HG02571 (cell line): ENCODE data around the gene ELOVL1.

Experiments
- ATAC-seq: cut with Tn5 transposase; IDR thresholded peaks from one replicate; pipeline ENCODE4 v1.9.1; 2021; ENCODE audit warnings: mild to moderate bottlenecking, moderate library complexity; ENCODE audit not compliant: unreplicated experiment

Gene ELOVL1

DNA sequence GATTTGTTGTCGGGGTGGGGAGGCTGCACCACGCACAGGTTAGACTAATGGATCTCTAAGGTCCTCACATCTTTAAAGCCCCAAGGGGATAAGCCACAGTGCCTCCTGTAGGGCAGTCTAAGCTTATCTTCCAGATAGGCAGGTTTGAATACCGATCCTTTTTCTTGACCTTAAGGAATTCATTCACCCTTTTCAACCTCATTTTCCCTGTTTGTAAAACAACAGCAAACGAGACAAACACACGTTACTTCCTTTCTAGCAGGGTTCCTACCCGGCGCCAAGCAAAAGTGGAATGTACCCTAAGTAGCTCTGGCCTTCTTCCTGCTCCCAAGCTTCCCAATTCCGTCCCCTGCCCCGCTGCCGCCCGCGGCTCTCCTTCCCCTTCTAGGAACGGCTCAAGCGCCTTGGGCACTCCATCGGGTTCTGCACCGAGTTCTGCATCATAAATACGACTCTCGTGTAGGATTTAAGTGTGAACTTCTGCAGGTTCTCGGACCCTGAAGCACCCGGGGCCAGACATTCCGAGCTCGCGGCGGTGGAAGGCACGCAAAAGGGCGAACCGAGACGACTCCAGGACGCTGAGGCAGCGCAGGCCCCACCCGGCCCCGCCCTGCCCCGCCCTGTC is 9.6 kb downstream of the ELOVL1 start:
- peak; percentile 11 for ATAC-seq

DNA sequence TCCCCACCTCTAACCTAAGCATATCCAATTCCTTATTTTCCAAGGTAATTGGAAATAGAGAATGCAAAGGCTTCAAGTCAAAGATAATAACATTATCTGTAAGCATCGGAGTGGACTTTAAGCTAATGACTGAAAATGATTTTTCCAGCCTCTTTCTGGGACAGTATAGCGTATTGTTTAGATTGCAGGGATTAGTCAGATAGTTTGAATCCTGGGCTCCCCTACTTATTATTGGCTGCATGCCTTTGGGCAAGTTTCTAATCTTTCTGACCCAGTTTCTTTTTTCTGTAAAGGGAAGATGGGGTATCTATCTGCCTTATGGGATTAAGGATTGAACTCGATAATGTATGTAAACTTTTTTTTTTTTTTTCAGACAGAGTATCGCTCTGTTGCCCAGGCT is 10.6 kb downstream of the ELOVL1 start:
- ATAC-seq: no peak

DNA sequence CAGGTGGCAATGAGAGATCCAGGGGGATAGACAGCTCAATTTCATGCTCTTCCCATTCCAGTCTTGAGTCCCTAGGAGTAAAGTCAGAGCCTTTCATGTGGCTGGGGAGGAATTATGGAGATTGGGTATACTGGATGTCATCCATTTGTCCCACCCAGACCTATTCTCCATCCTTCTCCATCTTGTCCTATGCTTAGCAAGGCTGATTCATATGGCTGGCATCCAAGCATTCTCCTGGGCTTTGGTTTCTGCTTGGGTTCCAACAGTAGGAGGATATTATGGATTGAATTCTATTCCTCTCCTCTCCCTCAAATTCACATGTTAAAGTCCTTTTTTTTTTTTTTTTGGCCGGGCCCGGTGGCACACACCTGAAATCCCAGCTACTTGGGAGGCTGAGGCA is 12.9 kb downstream of the ELOVL1 start:
- no peak for ATAC-seq

DNA sequence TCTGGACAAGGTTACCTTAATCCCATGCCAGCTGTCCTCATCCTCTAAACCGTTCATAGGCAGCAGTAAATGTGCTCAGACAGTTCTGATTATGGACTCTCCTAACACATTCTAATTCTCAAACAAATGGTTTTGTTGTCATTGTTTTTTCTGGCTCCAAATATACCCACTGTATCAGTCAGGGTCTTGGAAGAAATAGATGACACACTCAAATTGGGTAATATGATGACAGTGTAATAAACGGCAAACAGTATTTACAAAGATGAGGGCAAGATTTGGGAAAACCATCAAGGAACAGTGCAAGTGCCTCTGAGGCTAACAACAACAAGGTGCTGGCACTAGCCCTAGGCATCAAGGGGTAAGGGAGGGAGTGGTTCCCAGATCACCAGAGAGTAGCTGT is 13.3 kb downstream of the ELOVL1 start:
- ATAC-seq: no peak

DNA sequence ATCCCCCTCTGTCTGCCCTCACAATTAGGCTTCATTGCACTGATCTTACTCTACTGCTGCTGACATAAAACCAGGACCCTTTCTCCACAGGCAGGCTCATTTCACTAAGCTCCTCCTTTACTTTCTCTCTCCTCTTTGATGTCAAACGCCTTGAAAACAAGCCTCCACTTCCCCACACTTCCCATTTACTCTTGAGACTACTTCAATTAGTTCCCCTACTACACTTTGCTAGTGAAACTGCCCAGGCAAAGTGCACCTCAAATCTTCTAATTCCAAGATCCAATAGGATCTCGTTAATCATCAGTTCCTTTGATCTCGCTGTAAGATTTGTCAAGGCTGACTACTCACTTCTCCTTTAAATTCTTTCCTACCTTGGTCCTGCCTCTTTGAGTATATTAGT is 14.9 kb downstream of the ELOVL1 start:
- ATAC-seq: no peak

DNA sequence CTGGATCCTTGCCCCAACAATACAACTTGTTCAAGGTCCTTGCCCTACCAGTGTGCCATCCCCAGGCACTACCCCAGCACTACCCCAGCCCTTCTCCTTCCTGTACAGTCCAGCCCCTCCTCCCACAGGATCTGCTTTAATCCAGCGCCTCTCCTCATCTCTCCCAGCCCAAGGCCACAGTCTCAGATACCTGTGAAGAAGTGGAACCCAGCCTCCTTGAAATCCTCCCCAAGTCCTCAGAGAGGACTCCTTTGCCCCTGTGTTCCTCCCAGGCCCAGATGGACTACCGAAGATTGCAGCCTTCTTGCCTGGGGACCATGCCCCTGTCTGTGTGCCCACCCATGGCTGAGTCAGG is 15.5 kb downstream of the ELOVL1 start:
- ATAC-seq: no peak

DNA sequence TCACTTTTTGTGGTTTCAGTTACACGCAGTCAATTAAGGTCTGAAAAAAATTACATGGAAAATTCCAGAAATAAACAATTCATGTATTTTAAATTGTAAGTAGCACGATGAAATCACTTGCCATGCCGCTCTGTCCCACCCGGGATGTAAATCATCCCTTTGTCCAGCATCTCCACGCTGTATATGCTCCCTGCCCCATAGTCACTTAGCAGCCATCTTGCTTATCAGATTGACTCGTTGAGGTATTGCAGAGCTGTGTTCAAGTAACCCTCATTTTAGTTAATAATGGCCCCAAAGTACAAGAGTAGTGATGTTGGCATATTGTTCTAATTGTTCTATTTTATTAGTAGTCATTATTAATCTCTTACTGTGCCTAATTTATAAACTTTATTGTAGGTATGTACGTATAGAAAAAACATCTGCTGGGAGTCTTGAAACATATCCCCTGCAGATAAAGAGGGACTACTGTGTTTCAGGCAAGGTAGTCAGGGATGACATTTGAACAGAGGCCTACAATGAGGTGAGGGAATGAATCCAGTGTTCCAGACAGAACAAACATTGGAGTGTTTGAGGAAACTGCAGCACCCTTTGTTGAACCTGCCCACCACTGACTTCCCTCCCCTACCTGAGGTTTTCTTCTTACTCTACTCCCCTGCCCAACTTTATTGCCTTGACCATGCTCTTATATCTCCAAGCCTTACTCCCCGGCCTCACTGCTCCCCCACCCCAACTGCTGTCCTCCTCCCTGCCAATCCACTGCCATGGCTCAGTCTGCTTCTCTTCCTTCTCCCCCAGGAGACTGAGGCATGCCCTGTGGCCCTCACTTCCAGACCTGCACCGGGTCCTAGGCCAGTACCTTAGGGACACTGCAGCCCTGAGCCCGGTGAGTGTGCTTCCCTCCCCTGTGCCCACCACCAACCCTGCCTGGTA is 16.1 kb downstream of the ELOVL1 start:
- ATAC-seq: no peak

DNA sequence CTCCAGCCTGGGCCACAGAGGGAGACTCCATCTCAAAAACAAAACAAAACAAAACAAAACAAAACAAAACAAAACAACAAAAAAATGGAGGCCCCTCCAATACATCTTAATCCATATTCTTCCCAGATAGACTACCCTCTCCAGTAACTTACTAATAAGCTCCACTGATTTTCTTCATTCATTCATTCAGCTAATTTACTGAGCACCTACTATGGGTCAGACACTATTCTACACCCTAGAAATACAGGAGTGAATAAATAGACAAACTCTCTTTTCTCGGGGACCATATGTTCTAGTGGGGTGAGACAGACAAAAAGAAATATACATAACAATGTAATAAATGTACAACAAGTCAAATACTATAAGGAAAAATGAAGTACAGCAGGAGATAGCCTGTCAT is 16.8 kb downstream of the ELOVL1 start:
- ATAC-seq: no peak

DNA sequence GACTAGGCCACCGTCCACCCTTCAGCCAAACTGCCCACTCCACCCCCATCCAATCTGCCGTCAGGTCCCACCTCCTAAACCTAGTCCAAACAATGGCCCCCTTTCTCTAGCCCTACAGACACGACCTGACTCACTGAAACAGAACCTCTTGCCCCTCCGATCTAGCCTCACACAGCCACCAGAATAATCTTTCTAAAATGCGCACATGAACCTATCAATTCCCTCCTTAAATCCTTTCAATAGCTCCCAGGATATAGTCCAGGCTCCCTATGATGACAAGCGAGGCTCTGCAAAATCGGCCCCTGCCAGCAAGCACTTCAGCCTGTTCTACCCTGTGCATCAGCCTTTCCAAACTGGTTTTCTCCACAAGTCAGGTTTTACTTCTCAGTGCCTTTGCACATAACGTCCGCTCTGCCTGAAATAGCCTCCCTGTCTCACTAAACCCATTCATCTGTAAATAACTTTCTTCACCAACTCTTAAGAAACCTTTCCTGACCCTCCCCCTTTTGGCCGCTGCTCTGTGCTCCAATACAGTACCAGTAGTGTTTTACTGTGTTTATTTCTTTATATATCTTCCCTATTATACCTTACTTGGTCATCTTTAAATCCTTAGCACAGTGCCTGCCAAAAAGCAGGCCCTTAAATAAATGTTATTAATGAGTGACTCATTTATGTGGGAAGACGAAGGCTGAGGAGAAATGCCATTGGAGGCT is 18.1 kb downstream of the ELOVL1 start:
- no peak for ATAC-seq

DNA sequence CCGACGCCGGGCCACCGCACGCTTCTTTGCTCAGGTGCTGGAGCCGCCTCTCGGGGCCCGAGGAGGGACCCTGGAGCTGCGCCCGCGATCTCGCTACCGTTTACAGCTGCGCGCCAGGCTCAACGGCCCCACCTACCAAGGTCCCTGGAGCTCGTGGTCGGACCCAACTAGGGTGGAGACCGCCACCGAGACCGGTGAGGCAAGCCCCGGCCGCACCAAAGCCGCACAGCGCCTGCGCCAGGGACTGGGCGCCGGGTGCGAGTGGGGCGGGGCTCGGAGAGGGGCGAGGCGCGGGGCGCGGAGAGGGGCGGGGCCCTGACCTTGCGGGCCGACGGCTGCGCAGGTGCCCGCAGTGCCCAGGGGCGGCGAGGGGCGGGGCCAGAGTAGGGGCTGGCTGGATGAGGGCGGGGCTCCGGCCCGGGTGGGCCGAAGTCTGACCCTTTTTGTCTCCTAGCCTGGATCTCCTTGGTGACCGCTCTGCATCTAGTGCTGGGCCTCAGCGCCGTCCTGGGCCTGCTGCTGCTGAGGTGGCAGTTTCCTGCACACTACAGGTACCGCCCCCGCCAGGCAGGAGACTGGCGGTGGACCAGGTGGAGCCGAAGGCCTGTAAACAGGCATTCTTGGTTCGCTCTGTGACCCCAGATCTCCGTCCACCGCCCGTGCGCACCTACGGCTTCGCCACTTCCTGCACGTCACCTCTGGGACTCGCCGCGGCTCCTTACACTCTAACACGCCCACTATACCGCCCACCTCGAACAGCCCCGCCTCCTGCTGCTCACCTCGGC is 18.8 kb downstream of the ELOVL1 start:
- no peak for ATAC-seq

DNA sequence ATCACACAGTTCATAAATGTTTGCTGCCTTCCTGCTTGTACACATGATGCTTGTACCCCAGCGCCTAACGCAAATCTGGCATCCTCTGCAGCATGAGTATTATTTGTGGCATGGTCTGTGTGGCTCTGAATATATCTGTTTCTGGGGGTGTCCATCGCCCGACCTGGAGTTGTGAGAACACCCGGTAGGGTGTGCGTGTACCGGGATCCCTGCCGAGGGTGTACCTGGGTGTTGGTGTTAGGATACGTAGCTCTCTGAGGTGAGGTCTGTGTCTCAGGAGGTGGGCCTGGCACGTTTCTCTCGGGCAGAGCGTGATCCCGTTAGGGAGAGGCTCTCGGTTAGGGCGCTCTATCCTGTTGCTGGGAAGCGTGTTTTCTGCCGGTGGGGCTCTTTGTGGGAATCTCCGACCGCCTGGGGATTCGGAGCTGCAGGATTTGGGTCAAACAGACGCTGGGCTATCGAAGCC is 19.4 kb downstream of the ELOVL1 start:
- no peak for ATAC-seq

DNA sequence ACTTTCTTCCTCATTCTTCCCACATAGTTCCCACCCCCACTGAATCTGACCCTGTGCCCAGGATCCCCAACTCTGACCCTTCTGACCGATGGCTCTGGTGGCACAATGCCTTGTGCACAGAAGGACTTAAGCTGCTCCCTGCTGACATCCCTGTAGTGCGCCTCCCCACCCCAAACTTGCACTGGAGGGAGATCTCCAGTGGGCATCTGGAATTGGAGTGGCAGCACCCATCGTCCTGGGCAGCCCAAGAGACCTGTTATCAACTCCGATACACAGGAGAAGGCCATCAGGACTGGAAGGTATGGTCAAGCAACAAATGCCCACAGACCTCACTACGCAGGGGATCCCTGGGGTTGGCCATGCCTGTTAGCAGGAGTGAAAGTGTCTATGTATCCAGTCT is 21.2 kb downstream of the ELOVL1 start:
- ATAC-seq: no peak

DNA sequence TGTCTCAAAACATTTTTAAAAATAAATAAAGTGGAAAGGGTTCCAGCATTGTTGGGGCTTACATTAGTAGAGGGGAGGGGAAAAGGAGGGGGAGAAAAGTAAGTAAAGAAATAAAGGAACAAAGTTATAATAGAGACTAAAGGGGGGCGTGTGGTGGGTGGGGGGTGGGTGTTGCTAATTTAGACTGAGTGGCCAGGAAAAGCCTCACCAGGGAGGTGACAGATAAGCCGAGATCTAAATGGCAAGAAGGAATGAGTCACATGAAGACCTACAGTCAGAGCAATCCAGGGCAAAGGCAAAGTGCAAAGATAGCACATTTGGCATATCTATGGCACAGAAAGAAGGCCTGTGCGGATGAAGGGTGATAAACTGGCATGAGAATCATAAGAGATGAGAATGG is 22.7 kb downstream of the ELOVL1 start:
- no peak for ATAC-seq

DNA sequence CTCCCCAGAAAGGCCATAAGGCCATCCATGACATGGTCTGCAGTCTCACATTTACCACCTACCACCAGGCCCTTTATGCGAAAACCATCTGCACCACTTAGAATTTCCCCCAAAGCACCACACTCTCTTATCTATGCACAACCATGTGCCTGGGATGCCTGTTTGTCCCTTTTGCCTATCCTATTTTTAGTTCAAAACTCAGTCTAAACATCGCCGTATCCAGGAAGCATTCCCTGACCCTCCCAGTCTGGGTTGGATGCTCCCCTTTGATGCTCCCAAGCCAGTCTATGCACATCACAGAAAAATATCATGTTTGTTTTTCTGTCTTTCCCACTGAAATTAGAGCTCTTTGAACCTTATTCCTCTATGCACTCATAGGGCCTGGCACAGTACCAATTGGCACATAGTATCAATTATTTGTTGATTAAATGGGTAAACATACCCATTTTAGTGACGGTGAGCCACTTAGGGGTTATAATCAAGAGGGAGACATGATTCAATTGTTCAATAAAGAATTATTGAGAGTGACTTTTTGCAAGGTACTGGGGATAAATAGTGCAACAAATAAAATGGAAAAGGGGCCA is 23.5 kb downstream of the ELOVL1 start:
- no peak for ATAC-seq

DNA sequence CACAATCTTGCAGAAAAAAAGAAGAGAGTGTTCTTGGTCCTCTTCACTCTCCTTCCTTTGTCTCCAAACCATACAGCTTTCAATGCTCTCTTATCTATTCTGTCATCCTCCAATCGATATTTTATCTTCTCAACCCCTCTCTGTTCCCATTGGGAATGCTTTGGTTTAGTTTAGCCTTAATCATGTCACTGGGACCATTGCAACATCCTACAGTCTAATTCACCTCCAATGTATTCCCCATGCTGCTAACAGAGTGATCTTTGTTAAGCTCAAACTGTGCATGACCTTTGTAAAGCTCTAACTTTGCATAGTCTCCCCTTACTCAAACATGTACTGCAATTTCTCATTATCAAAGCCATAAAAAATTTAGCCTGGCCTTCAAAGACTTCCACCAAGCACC is 27.3 kb downstream of the ELOVL1 start:
- no peak for ATAC-seq

DNA sequence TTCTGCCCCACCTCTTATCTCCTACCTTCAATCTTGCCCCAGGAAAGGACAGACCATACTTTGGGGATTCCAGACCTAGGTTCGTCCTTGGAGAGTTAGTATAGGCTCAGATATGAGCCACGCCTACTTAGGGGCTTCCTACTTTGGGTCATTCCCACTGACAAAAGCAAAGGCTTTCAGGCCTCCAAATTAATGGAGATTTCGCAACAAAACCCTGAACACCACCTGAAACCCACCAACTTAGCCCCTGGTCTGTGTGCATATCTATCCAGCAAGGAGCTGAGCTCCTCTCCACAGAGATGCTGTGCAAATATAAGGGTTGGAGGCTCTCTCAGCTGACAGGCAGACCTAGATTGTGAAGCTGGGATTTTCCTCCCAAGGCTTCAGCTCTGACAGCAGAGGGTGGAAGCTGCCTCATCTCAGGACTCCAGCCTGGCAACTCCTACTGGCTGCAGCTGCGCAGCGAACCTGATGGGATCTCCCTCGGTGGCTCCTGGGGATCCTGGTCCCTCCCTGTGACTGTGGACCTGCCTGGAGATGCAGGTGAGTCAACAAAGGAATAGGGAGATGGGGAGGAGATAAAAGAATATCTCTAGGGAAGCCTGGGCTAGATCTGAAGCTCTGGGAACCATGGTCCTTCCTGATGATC is 28.1 kb downstream of the ELOVL1 start:
- ATAC-seq: no peak

DNA sequence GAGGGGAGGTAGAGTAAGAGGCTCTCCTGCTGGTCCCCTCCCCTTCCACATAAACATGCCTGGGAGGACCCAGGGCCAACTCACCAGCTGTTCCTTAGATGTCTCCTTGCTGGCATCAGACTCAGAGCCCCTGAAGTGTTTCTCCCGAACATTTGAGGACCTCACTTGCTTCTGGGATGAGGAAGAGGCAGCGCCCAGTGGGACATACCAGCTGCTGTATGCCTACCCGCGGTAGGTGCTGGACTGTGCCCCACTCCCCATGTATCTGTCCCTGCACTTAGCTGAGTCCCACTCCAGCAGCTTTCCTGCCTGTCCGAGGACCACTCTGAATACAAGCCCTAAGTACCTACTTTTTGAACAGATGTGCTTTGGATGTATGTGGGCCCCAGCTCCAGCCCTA is 29.8 kb downstream of the ELOVL1 start:
- no peak for ATAC-seq

DNA sequence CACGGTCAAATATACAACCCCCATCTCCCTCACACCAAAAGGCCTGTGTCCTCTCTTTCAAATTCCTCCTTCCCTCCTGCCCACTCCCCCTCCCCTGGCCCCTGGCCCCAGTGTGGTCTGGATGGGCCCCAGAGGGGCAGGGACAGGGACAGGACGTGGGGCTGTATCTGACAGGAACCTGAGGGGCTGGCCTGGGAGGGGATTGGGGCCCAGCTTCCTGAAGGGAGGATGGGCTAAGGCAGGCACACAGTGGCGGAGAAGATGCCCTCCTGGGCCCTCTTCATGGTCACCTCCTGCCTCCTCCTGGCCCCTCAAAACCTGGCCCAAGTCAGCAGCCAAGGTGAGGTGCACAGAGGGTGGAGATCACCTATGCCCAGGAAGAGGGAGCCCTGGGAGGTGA is 30.2 kb downstream of the ELOVL1 start, which contains the start of gene MPL:
Gene MPL, plus strand, starts transcription at position 231 of the 400 bp plus-strand sequence. Its CDS starts 31 bp downstream, at position 262.
- no peak for ATAC-seq

DNA sequence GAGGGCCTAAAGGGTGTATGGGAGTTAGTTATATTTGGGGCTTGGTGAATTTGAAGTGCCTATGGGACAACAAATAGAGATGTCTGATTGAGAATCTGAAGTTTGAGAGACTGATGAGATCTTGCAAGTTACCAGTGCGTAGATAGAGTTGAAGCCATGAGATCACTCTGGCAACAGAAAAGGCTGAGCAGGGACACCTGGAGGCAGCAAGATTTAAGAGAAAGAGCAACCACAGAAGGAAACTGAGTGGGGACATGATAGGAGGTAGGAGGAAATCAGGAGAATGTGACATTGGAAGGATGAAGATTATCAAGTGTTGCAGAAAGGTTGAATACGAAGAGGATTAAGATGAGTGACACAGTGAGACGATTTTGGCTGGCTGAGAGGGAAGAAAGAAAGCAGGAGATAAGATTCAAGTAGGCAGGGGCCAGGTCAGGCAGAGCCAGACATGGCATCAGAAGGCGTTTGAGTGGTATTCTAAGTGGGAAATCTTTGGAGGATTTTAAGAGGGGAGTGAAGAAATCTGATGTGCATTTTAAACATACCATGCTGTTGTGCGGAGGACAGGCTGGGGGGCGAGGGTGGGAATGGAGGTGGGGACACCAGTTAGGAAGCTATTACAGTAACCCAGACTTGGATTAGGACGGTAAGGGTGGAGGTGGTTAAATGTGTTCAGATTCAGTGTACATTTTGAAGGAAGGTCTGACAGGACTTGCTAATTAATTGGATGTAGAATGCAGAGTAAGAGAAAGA is 33.2 kb downstream of the ELOVL1 start:
- ATAC-seq: no peak
